Measurements from ENCODE around the gene CCBE1.

CCBE1 gene

GRCh38 chr18:59481436-59481835 is 215.8 kb downstream of the CCBE1 start:
- DNase-seq: no peak

GRCh38 chr18:59479776-59480175 is 217.4 kb downstream of the CCBE1 start:
- DNase-seq: no peak

GRCh38 chr18:59478591-59478990 is 218.6 kb downstream of the CCBE1 start:
- no peak for DNase-seq

DNA sequence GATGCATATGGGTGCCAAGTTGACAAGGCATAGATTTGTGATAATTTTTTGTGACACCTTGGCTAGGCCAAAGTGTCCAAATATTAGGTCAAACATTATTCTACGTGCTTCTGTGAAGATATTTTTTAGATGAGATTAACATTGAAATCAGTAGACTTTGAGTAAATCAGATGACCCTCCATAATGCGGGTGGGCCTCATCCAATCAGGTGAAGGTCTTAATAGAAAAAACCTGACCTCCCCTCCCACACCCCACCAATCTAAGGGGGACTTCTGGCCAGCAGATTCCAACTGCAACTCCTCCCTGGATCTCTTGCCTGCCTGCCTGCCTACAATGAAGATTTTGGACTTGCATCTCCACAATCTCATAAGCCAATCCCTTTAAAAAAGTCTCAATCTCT is 219.4 kb downstream of the CCBE1 start:
- DNase-seq: no peak

DNA sequence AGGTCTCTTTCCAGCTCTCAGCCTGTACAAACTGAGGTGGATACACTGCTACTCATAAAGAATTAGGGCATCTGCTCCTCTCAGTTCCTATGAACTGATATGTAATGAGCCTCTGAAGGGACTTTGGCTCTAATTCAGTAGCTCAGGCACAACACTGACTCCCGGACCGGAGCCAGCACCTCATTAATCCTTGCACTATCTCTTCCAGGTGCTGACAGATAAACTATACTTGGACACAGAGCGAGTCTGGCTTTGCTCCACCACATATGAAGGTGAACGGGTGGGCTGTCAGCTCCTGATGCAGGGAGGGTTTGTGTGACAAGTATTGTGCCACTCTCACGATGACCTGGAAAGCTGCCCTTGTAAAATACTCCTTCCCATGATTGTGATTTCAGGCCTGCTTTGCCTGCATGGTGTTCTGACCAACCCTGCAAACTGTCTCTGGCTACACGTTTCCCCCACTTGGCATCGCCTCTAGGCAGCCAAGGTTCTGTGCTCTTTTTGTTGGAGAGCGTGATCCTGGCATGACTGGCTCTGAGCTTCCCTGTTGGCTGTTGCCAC is 226.6 kb downstream of the CCBE1 start:
- DNase-seq: no peak

DNA sequence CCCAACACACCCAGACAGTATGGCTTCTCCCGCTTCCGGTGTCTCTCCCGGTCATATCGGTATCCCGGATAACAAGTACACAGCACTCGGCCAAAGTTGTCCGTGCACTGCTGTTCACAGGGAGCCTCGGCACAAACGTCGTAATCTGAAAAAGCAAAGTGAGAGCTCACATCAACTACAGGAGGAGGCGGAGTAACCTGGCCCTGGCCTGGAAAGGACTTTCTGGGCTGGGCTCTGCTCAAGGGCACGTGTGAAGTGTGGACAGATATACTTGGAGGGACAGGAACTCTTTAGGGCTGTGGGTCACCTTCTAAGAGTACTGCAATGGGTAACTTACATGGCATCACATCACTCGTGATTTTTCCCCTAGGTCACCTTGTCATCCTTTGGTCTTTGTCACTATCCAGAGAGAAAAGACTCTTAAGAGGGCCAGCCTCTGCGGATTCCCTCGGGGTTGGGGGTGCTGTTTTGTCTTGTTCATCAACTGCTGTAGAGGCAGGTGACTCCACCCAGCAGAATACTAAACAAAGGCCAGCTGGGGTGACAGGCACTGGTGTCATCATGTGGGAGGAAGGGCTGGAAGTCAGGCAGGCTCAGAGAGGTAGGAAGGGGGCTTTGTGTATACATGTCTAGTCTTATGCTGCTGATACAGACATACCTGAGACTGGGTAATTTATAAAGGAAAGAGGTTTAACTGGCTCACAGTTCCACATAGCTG is 227.6 kb downstream of the CCBE1 start:
- no peak for DNase-seq

DNA sequence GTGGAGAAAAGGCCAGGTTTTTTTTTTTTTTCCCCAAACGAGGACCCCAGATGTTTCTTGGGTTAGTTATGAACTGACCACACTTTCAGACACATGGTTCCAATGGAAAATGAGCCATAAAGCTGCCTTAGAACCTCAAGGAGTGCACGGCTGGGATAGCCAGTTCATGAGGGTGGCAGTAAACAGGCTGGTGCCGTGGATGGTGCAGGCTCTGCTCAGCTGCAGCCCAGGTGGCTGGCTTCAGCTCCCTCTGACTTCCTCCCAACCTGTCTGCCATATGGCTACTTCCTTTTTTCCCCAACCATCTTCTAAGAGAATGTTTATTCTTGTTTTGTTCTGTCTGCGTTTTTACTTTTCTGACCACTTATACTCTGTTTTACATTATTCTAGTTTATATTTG is 228.4 kb downstream of the CCBE1 start:
- no peak for DNase-seq

DNA sequence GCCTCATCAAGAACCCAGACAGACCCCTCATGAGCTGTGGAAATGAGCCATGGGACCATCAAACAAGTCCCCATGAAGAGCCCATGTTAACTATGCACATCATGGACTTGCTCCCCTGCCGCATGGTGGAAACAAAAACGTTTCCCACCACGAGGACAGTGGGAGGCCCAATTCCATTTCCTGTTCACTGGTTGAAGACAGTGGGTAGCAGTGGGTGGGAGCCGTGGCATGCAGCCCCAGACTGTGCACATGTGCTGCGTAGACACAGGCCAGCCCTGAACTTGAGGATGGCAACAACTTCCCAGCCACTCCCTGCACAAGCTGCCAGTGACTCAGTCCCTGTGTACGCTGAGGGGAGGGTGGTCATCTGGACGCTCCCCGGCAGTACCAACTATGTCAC is 229.7 kb downstream of the CCBE1 start:
- DNase-seq: no peak

GRCh38 chr18:59466980-59467379 is 230.2 kb downstream of the CCBE1 start:
- DNase-seq: no peak

GRCh38 chr18:59464486-59464885 is 232.7 kb downstream of the CCBE1 start:
- no peak for DNase-seq

DNA sequence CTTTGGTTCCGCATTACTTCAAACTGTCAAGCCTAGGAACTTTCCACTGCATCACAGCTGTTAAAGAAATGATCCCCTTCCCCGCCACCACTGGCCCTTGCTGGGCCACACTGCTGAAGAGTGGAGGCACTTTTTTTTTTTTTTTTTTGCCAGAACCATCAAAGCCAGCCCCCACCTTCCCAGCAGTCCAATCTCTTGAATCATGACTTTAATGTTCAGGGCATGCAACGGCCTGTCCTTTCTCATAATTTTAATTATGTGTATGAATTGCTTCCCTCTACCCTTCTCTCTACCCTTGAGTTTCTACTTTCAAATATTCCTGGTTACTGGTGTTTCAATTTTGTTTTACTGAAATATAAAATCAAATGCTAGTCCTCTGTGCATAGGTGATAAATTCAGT is 236.1 kb downstream of the CCBE1 start:
- DNase-seq: no peak

GRCh38 chr18:59460072-59460420 is 237.2 kb downstream of the CCBE1 start:
- DNase-seq: no peak

GRCh38 chr18:59459369-59460071 is 237.7 kb downstream of the CCBE1 start:
- no peak for DNase-seq

DNA sequence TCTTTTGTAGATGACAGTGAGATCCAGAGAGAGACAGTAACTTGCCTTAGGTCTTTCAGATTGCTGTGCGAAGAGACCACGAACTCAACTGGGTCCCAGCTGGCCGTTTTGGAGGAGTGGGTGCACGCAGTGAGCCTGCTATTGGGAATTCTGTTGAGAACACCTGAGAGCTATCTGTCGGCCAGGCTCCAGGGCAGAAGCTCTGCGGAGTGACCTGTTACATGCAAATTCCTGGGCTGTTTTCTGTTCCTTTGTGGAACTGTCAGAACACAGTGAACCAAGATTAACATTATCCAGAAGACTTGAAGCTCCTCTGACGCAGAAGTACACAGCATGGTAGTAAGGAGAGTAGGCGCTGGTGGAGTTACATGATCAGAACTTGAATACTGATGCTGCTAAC is 238.6 kb downstream of the CCBE1 start:
- no peak for DNase-seq

- DNase-seq: no peak
Measured at GRCh38 chr18:59456657-59457056, 240.6 kb downstream of the CCBE1 start.

DNA sequence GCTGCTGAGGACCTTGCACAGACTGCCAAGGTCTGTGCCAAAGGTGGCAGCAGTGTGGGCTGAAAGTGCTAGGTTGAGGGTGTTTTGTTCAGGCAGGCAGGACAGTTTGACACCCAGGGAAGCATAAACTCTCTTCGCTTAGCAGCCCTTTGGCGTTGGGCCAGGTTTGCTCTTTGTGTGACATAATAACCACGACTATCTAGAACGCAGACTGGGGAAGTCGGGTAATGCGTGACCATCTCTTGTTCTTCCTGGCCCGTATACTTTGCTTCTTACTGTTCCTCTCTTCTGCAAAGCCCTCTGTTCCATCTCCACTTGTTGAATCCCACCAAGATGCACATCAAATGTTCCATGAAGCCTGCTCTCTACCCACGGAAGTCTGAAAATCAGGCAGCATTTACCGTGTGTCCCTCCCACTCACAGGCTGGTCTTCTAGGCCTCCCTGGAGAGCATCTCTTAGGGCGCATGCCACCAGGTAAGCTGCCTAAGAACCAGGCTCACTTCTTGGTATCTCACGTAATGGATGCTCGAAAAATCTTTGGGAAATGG is 241.4 kb downstream of the CCBE1 start:
- no peak for DNase-seq

DNA sequence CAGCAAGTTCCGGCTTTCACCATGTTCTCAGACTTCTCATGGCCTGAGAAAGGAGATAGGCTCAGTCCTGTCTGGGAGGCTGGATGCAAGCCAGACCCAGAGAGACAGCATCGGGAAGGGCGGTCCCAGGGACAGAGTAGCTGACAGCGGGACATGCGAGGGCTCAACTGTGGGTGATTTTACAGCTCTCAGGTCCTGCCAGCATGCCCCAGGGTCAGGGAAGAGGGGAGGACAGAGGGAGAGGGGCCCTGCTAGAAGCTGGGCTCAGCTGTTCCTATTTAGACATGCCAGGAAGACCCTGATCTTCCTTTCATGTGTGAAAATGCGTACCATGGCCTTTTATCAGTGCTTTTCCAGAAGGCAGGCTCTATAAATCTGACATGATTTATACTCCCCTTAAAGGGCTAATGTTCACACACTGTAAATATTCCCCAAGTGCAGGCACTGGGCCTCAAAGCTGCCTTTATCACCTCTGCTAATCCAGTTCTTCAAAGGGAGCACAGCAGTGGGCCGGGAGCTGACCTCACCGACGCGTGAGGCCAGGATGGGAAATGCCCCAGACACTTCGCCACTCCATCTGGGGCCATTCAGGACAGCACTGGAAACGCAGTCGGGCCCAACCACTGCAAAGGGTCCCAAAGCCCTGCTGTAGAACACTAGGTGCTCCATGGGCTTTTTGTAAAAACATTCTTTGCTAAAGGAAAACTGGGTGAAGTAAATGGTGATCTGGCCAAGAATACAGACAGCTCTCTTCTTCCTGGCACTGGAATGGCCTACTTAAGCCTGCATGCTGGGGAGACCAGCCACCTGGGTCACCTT is 242.1 kb downstream of the CCBE1 start:
- no peak for DNase-seq

DNA sequence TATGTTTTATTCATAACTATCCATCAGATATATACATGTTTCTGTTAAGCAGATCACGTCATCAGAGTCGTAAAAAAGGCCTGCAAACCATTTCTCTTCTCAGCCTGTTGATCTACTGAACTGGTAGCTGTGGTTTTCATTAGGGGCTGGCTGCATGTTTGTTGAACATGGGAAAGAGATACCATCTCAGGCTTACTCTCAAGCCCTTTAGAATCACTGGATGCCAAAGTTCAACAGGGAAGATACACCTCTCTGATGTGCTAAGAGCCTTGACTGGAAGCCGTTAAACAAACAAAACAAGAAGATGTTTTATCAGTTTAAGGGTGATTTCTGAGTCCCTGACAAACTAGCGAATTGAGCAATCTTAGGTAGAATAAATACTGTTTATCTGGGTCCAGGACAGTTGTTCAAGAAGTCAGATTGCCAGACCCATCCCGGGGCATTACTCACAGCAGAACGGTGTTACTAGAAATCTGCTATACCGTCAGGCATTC is 243.7 kb downstream of the CCBE1 start:
- no peak for DNase-seq

GRCh38 chr18:59451963-59452362 is 245.3 kb downstream of the CCBE1 start:
- no peak for DNase-seq

DNA sequence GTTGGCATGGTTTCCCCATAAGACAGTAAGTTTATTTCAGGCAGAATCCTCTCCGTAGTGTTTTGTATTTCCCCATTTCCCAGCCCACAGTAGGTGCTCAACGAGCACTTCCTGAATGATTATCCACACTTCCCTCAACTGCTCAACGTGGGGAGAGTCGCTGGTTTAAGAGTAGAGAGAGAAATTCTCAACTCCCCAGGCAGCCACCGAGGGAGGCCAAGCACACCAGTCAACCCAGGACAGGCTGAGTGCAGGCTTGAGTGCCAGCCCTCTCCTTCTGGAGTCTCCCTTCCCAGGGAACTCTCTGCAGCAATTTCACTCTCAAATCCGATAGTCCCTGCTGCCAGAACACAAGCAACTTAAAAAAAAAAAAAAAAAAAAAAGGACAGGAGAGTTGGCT is 246.2 kb downstream of the CCBE1 start:
- no peak for DNase-seq

DNA sequence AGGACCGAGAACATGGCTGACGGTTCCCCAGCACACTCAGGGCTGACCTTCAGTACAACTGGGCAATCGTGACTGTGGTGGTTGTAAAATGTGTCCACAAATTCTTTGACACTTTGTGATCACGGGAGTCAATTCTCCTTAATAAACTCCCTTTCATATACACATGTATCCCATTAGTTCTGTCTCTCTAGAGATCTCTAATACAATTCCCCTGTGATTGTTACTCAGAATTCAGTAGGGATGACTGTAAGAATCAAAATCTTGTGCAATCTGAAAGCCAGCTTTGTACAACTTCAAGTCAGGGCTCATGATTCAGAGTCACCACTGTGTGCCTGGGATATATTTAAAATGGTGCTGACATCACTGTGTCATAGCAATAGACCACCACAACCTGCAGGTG is 248.7 kb downstream of the CCBE1 start:
- no peak for DNase-seq

GRCh38 chr18:59446012-59446411 is 251.2 kb downstream of the CCBE1 start:
- DNase-seq: no peak
